GM18870 (cell line): ENCODE measurements around the gene CCK.

Experiments
- ATAC-seq: cut with Tn5 transposase; IDR thresholded peaks from one replicate; pipeline ENCODE4 v1.9.1; 2021; ENCODE audit warnings: moderate library complexity; ENCODE audit not compliant: unreplicated experiment

Gene CCK

DNA sequence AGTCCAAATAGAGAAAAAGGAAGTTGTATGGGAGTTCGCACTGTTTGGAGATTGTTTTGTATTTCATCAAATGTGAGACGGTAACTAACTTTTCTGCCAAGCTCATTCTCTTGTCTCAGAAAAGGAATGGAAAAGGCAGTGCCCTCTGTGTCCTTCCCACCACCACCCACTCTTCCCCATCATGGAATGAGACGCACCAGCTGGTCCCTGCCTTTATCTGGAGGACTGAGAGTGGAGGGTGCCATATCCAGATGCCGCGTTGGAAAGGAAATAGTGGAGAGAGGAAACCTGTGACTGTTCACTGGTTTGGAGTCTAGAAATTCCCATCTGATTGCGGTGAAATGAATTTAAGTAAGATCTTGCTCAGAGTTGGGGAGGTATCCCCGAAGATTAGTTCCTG is 3.7 kb upstream of the CCK start:
- no peak for ATAC-seq

DNA sequence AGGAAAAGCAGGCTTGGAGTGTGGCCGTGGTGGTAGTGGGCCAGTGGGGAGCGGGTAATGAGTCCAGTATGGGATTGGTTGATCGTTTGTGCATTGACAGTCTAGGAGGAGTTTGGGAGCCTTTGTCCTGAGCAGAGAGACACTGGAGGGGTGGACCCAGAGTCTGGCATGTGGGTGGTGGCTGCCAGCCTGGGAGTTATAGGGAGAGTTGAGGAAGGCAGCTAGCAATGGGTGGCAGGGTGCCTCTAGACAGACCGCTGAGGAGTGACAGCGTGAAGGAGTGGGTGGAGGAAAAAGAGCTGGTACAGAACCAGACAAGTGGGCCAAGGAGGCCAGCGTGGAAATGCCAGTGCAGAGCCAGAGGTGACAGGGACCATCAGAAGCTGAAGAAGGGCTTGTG is 1.9 kb upstream of the CCK start:
- ATAC-seq = no peak

DNA sequence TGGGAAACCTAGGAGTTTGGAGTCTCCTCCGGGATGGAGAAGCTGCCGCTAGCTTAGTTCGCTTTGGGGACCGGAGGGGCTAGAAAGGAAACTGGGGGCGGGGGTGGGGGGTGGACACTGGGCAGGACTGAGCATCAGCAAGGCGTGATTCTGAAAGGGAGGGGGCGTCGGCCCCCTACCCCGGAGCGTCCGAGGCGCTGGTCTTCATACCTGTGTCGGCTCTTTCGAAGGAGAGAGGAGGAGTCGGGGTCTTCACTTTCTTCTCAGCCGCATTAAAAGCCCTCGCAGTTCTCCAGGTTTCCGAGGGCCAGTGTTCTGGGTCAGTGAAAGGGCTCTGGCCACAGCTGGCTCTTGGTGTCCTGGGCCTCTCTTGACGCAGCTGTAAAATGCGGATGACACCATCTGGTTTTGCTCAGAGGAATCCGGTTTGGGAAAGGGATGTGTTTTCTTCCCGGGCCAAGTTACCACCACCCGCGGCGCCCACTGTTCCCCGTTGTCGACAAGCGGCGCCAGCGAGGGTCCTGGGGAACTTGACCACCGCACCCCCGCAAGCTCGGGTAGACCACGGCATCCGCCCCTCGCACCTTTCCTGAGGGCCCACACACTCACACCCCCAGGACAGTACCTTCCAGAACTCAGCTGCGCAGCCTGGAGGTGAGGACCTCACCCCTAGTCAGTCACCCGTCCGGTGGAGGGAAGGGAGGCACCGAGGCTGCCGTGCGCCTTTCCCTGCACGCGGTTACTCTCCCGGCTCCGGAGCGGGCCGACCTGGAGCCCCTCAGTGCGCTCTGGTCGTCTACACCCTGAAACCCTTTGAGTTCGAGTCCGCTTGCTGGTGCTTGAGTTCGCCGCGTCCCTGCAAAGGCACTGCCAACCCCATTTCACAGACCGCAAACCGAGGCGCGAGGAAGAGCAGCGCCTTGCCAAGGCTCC is 660 bp downstream of the CCK start:
- ATAC-seq = no peak

DNA sequence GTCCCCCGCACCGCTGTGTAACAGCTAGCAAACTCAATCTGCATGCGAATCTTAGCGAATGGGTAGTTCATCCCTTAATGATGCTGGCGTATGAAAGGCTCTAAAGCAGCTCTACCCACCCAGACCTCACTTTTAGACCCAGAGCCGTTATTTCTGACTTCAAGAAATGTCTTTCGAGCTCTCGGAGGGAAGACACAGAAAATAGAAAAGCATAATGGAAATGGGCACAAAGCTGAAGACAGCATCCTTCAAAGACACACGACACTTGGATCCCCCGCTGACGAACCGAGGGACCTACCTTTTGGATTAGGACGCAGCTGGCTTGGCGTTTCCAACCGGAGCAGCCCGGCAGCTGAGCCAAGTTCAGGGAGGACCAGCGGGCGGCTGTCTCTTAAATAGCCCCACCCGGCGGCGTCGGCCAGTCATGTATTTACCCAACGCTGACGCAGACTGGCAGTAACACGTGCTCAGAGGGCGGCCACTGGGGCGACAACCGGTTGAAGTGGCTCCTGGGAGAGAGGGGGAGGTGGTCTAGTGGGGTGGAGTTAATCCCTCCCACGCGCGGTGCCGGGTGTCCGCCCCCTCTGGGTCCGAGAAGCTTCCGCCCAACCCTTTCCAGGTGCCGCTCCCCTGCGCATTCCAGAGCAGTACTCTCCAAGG is 1.5 kb downstream of the CCK start:
- no peak for ATAC-seq

DNA sequence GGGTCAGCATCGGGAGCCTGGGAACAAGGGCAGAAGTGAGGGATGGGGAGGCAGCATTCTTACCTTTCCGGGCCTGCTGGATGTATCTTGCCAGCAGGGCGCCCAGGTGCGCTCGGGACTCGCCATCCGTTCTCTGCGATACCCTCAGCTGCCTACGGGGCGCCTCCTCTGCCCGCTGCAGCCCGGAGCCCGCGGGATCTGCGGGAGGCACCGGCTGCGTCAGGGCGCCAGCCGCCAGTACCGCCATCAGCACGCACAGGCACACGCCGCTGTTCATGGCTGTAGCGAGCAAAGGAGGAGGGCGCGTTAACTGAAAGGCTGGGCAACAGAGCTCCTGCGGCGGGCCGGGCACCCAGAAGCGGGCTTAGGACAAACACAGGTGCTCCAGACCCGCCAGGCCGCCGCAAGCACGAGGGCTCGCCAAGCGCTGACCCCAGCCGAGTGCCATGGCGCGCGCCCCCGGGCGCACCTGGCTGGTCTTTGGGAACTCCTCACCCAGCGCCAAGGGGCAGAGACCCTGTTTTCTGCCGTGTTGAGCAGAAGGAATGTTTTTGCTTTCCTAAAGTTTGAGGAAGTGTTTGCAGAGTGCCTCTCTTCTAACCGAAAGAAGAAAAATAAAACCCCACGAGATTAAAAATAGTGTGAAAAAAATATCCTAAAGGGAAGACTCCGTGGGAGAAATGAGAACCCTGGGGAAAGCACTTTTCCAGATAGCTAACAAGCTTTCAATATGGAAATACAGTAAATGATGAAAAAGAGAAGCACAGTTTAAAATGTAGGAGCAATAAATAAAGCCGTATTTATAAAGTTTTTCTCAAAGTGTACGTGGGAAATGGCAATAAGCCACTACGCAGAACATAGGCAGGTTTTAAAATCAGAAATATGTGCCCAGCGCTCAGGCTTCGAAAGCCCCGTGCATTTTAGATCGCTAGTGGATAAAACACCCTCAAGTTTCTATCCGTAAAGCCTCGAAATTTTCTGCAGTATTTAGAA is 2.3 kb downstream of the CCK start:
- ATAC-seq = no peak

DNA sequence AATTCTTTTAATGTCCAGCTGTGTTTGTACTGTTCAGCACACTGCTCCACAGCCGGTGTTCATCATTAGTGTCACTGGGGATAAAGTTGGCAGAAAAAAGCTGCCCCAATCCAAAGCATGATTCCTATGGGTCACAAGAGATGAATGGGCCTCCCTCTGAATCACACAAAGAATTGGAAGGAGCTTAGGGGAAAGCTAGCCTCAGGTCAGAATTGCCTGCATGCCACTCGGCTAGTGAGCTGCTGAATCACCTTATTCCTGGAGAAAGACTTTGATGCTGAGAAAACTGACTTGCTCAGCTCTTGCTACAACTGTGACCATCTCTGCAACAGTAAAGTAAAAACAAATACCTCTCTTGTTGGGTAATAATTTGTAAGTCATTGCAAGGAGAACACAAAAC is 3.5 kb downstream of the CCK start:
- ATAC-seq = no peak

DNA sequence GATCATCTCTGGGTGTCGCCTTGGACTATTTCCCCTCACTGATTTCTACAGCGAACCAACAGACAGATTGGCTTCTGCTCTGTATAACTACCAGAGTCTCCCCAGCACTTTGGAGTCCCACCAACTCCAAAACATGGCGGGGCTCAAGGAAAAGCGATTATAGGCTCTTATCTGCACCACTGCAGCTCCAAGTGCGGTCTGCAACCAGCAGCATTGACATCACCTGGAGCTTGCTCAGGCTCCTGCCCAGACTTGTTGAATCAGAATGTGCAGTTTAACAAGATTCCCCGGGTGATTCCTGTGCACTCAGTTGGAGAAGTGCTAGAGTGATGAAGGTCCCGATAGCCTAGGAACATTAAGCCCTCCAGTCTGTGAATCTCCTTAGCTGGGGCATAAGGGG is 9.0 kb downstream of the CCK start:
- no peak for ATAC-seq

DNA sequence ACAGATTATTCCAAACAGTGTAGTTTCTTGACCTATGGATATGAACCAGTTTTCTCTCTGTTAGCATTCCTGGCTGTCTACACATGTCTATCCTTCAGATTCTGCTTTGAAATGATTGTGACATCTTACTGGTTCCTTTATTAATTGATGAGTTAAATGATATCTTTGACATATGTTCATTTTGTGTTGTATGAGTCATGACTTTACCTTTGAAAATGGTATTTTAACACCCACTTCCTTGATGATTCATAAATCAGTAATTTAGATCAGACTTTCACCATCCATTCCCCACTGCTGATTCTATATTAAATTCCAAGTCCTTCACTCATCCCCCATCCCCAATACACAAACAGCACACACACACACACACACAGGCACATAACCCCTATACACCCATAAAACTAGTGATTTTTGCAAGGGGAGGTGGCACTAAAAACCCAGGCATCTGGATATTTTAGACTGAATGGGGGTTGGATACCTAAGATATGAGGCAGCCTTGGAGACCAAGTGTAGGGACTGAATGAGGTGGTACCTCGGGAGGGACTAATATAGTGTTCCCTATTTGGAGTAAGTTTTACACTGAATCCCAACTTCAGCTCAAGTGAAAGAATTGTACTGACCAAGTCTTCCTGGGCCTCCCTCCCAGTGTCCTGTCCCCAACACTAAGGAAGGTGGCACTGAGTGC is 9.7 kb downstream of the CCK start:
- no peak for ATAC-seq

DNA sequence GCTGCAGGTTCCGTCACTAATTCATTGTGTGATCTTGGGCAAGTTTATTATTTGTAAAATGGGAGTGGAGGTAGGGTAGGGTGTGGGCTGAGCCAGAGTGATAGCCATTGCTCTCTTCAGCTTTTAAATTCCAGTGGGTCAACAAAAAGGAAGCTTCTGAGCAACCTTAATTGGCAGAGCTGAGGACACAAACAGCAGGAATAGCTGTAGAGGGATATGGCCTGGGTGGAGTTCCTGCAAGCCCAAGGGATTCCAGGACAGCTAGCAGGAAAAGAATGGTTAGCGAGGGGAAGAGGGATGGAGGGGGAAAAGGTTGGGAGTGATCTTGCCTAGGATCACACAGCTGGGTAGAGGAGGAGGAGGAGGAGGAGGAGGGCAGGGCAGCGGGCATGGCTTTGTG is 11.4 kb downstream of the CCK start:
- ATAC-seq = no peak

DNA sequence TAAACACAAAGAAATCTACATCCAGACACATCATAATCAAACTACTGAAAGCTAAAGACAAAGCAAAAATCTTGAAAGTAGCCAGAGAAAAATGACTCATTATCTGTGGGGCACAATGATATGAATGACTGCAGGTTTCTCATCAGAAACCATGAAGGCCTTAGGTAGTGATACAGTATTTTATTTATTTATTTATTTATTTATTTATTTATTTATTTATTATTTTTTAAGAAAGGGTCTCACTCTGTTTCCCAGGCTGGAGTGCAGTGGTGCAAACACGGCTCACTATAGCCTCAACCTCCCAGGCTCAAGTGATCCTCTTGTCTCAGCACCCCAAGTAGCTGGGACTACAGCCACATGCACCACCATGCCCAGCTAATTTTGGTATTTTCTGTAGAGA is 15.2 kb downstream of the CCK start:
- ATAC-seq = no peak

DNA sequence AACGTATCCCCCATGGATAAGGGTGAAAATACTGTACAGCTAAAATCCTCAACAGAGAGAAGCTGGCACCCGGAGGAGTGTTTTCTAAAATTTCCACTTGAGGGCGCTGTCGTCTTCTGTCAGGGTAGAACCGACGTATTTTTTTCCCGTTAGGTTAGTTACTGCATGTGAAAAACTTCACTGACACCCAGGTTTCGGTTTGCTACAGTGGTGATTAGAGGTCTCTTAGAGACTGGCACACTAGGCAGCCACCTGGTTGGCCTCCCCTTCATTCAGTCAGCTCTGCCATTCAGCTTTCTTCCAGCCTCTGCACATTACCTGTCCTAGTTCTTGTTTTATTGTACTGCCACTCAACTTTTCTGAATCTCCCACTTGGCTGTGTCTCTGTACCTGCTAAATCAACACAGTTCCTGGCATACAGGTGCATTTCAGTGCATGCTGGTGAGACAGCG is 18.4 kb downstream of the CCK start:
- no peak for ATAC-seq

DNA sequence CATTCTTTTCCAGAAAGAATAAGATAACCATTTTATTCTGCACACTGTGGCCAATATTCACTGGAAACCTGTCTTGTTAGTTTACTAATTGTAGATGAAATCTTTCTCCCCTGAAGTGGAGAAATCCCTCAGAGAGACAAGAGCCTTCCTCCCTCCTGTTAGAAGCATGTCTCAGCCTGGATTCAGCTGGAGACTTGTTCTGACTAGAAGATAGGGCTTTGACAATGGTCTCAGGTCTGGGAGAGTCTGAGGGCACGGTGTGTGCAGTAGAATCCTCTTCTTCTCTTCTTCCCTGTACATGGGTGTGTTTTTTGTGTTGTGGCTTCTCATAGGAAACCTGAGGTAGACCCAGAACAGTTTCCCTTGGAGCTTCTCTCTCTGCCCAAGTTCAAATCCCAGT is 19.9 kb downstream of the CCK start:
- ATAC-seq = no peak

DNA sequence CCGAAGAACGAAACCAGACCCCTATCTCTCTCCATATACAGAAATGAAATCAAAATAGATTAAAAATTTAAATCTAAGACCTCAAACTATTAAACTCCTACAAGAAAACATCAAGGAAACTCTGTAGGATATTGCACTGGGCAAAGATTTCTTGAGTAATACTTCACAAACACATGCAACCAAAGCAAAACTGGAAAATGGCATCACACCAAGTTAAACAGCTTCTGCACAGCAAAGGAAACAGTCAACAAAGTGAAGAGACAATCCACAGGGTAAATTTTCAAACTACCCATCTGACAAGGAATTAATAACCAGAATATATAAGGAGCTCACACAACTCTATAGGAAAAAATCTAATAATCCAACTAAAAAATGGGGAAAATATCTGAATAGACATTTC is 29.4 kb downstream of the CCK start:
- ATAC-seq = no peak

DNA sequence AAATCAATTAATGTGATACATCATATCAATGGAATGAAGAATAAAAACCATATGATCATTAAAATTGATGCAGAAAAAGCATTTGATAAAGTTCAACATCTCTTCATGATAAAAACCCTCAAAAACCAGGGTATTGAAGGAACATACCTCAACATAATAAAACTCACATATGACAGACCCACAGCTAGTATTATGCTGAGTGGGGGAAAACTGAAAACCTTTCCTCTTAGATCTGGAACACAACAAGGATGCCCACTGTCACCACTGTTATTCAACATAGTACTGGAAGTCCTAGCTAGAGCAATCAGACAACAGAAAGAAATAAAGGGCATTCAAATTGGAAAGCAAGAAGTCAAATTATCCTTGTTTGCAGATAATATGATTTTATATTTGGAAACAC is 30.5 kb downstream of the CCK start:
- no peak for ATAC-seq

DNA sequence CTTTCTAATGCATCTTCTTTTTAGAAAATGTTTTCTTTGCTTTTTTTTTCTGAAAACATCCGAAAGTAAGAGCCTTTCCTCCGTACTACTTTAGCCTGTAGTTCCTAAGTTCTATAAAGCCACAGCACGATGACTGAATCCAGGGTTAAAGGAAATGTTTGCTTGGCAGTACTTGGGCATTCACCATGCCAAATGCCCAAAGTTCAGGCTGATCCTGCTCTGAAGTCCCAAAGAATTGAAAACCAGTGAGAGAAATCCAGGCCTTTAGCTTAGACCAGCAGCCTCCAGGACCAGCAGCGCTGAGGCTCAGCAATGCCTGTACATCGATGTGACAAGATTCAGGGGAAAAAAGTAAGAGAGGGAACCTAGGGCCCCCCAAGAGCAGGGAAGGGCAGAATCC is 35.1 kb downstream of the CCK start:
- no peak for ATAC-seq

DNA sequence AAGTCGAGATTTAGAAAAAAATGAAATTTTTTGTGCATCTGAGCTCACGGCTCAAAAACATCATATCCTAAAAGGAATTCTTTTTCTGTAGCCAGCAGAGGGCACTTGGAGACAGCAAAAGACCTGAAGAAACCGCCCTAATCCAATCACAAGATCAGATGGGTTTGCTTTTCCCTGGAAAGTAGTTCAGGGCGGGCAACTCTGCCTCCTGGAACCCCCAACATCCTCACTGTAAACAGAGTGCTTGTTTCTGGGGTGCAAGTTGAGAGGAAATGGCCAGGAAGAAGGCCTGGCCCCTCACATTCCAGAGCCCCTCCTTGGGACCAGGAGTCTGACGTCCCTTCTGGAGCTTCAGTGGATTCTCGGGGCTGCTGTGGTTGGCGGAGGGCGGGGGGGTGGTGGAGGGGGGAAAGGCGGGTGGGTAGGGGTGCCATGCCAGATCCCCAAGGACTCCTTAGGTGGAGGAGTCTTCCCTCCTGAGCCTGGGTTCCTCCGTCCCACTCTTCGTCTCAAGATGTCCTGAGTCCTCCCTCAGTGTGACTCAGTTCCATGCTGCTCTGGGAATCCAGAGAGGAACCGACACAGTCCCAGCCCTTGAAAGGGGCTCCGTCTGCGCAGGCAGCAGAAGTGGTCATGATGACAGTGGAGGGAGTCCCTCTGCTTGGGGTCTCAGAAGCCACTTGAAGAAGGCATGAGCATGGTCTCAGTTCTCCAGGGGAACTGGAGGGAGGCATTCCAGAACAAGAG is 35.9 kb downstream of the CCK start:
- ATAC-seq = no peak

DNA sequence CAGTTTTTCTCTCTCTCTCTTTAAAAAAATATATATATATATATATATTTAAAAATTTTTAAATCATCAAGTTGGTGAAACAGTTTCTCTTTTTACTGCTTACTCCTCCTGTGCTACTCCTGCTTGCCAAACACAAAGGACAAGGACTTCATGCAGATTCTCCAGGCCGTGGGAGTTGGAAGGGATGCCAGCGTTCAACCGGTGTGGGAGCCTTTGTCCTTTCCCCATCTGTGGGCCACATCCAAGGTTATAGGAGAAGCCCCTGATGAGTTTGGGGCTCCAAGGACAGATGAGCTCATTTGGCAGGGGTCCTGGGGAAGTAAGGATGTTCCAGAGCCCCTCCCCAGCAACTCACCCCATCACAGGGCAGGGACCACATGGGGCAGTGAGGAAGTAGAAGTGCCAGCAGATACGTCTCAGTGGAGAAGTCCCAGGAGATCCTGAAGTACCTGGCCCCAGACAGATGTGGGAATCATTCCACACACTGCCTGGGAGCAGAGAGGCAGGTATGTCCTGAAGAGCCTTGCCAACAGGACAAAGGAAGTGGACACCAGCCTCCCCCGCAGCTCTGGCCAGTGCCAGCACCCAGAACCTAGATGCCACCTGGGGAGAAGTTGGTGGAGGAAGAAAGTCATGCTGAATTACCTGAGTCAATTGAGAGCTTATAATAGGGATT is 36.6 kb downstream of the CCK start:
- ATAC-seq = no peak

DNA sequence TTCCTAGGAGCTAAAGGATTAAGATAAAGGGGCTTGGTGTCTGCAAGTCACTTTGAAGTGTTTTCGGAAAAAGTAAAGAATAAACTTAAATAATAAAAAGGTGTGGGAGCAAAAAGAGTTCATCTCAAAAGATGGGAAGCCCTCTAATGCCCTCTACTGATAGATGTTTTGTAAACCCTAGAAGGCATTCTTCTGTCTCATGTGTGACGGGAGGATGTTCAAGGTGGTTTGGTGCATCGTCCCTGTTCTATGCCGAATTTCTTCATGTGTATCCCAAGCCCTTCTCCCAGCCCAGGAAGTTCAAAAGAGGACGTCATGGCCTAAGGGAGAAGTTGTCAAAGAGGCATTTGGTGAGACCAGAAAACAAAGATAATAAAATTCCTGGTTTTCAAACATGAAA is 37.2 kb downstream of the CCK start:
- no peak for ATAC-seq
